ENCODE measurements around the gene SNN. TPM values are rescaled to one million over a fixed set of nuclear protein-coding genes. Genes with fewer than 3 reads are reported as not detected.

The SNN gene
- total RNA-seq (2022; extraction: Qiagen RNA extraction) = 8.8 to 12.2 TPM (median 11.3 TPM) in 5 replicates

DNA sequence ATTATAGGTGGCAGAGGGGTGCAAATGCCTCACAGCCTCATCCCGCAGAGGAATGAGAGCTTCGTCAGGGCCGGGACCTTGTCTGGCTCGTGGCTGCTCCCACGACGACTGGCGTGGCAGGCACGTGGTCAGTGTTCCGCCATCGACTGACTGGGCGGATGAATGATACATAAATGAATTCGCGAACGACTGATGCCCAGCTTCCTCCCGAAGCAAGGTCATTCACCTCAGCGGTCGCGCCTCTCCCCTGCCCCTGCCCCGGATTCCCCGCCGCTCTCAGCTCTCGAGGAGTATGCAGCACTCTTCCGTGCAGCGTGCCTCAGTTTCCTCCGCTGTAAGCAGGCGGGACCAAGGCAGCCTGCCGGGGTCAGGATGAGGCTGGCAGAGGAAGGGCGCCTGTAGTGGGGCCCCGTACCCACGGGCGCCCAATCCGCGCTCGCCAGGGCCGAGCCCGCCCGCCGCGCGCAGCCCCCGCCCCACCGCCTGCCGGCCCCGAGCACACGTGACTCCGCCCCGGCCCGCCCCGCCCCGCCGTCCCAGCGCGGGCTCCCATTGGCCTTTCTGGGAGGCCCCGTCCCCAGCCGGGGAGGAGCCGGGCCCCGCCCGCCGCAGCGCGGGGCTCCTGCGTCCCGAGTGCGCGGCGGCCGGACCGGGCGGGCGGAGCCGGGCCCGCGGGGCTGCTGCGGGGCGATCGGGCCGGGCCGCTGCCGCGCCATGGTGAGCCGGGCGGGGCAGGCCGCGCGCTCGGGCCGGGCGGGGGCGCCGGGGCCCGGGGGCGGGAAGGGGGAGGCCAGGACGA is at the start of gene SNN:
TSS of gene SNN (plus strand) at position 632 of the 799 bp plus-strand sequence. CDS start 7,605 bp downstream, outside the sequence.

Other genes with a start within 250 kb of the SNN start
- 192 to 210 TPM (median 200 TPM) in 5 replicates for gene LITAF, start 81.5 kb upstream of the SNN start, total RNA-seq (2022; extraction: Qiagen RNA extraction)
- gene TXNDC11, start 74.4 kb downstream of the SNN start, total RNA-seq (2022; extraction: Qiagen RNA extraction) = 31.6 to 40.5 TPM (median 38.8 TPM) in 5 replicates
- 25.0 to 36.6 TPM (median 25.3 TPM) in 5 replicates for gene ZC3H7A, start 128.8 kb downstream of the SNN start, total RNA-seq (2022; extraction: Qiagen RNA extraction)
- gene RSL1D1, start 183.1 kb downstream of the SNN start, total RNA-seq (2022; extraction: Qiagen RNA extraction) = 208 to 313 TPM (median 213 TPM) in 5 replicates
- gene GSPT1, start 247.5 kb downstream of the SNN start, total RNA-seq (2022; extraction: Qiagen RNA extraction) = 177 to 240 TPM (median 183 TPM) in 5 replicates

Data from A549 treated with CORT108297 at 1 μM for 4 hours (cell line).